ENCODE measurements around the gene SSUH2.
"Not testable (repeated sequence)": the region's sequence is repeated elsewhere in the genome, so short reads cannot be mapped to it uniquely, and the experiment has no call there.

Gene SSUH2, protein sequence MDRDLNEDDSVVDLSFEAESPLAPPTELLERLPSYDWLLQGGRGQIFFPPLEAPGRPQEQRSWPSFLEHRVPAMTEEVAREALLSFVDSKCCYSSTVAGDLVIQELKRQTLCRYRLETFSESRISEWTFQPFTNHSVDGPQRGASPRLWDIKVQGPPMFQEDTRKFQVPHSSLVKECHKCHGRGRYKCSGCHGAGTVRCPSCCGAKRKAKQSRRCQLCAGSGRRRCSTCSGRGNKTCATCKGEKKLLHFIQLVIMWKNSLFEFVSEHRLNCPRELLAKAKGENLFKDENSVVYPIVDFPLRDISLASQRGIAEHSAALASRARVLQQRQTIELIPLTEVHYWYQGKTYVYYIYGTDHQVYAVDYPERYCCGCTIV

DNA sequence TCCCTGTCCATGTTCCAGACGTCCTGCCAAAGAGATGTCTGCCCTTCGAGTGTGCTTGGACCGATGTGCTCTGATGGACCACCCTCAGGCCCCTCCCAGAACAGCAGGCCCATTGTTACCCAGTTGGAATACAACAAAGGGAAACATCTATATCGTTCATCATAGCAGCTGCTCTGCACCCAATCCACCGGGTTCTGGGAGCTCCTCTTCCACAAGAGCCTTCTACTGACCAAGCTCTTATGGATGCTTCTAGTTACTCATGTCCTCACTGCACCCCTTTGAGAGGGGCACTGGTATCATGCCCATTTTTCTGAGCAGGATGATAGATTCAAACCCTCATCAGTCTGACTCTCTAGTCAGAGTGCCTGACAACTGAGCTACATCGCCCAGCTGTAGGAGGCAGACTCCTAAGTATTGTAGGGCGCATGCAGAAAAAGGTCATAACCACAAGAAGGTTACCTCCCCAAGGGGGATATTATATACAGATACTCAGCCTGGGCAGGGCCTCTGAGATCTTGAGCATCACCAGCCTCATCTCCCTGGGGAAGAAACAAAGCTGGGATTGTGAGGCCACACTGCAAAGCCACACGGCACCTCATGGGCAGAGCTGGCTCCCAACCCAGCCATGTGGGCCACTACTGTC lies at the start of gene SSUH2:
Gene SSUH2 (minus strand): TSS at position 51 of the 643 bp plus-strand sequence. CDS start 40 bp downstream, at position 11.
- TF ChIP-seq, protein P1, sequence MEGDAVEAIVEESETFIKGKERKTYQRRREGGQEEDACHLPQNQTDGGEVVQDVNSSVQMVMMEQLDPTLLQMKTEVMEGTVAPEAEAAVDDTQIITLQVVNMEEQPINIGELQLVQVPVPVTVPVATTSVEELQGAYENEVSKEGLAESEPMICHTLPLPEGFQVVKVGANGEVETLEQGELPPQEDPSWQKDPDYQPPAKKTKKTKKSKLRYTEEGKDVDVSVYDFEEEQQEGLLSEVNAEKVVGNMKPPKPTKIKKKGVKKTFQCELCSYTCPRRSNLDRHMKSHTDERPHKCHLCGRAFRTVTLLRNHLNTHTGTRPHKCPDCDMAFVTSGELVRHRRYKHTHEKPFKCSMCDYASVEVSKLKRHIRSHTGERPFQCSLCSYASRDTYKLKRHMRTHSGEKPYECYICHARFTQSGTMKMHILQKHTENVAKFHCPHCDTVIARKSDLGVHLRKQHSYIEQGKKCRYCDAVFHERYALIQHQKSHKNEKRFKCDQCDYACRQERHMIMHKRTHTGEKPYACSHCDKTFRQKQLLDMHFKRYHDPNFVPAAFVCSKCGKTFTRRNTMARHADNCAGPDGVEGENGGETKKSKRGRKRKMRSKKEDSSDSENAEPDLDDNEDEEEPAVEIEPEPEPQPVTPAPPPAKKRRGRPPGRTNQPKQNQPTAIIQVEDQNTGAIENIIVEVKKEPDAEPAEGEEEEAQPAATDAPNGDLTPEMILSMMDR (IDR thresholded peaks at IDR 0.05; ENCODE audit: borderline replicate concordance, insufficient read depth, low read depth, low read length): no peak
- H3K4me3 ChIP-seq (ENCODE audit: low read depth, low read length): no peak within 1 kb of the TSS

DNA sequence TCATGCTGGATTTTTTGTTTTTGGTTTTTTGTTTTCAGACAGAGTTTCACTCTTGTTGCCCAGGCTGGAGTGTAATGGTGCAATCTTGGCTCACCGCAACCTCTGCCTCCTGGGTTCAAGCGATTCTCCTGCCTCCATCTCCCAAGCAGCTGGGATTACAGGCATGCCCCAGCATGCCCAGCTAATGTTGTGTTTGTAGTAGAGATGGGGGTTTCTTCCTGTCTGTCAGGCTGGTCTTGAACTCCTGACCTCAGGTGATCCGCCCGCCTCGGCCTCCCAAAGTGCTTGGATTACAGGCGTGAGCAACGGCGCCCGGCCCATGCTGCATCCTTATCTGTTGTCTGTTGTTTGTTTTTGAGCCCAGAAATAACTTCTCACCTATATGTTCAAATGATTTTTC lies 46.7 kb upstream of the SSUH2 start:
- not testable (repeated sequence) for H3K4me3 ChIP-seq (ENCODE audit: low read depth, low read length)

DNA sequence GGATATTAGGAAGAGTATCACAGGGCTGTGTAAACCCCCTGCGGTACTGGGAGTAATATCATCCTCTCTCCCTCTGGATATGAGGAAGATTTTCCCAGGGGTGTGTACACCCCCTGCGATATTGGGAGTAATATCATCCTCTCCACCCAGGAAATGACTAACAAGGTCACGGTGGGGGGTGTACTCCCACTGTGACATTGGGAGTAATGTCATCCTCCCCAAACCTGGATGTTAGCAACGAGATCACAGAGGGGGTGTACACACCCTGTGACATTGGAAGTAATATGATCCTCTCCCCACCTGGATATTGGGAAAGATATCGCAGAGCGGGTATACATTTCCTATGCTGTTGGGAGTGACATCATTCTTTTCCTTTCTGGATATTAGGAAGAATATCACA lies 40.4 kb upstream of the SSUH2 start:
- not testable (repeated sequence) for H3K4me3 ChIP-seq (ENCODE audit: low read depth, low read length)

DNA sequence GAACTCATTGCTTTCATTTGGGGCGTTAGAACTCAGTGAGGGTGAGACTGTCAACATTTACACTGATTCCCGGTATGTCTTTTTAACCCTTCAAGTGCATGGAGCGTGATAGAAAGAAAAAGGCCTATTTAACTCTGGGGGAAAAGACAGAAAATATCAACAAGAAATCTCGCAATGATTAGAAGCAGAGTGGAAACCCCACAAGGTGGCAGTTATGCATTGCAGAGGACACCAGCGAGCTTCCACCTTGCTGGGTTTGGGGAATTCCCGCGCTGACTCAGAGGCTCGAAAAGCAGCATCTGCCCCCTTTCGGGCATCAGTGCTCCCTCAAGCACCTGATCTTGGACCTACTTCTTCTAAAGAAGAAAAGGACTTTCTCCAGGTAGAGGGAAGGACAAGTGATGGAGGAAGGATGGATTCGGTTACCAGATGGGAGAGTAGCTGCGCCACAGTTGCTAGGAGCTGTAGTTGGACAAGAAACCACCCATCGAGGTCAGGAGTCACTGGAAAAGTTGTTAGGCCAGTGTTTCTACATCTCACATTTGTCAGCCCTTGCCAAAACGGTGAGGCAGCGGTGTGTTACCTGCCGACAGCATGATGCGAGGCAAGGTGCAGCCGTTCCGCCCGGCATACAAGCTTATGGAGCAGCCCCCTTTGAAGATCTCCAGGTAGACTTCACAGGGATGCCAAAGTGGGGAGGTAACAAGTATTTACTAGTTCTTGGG lies 38.4 kb upstream of the SSUH2 start:
- not testable (repeated sequence) for H3K4me3 ChIP-seq (ENCODE audit: low read depth, low read length)

DNA sequence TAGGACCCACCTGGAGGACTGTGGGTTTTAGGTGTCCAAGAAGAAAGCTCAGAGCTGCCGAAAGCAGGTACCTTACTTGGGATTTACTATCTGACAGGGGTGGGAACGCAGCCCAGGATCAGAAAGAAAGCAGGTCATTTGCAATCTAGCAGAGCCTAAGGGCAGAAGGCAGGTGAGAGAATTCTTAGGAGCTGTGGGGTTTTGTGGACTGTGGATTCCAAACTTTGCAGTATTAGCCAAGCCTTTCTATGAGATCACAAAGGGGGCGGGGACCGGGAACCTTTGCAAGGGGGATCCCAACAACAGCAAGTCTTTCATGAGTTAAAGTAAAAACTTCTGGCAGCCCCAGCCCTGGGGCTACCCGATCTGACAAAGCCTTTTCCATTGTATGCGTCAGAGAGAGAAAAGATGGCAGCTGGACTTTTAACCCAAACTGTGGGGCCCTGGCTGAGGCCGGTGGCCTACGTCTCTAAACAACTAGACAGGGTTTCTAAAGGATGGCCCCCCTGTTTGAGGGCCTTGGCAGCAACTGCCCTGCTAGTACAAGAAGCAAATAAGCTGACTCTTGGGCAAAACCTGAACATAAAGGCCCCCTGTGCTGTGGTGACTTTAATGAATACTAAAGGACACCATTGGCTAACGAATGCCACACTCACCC lies 37.4 kb upstream of the SSUH2 start:
- H3K4me3 ChIP-seq (ENCODE audit: low read depth, low read length): not testable (repeated sequence)

More for the DNA sequence above, 38.4 kb upstream of the SSUH2 start:
- TF ChIP-seq, protein P1 (IDR thresholded peaks at IDR 0.05; ENCODE audit: borderline replicate concordance, insufficient read depth, low read depth, low read length): peak; percentile 39; the same call in 1 of the 2 replicates

DNA sequence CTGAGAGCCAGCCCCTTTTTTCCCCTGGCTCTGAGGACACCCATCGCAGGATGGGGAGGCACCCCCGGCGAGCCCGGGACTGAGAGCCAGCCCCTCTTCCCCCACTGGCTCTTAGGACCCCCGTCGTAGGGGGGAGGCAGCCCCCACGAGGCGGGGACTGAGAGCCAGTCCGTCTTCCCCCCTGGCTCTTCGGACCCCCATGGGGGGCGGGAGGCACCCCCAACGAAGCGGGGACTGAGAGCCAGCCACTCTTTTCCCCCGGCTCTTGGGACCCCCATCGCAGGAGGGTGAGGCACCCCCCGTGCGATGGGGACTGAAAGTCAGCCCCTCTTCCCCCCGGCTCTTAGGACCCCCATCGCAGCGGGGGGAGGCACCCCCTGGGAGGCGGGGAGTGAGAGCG lies 36.8 kb upstream of the SSUH2 start:
- TF ChIP-seq, protein P1 (IDR thresholded peaks at IDR 0.05; ENCODE audit: borderline replicate concordance, insufficient read depth, low read depth, low read length): no peak
- no peak overlapping the region for H3K4me3 ChIP-seq (ENCODE audit: low read depth, low read length)

DNA sequence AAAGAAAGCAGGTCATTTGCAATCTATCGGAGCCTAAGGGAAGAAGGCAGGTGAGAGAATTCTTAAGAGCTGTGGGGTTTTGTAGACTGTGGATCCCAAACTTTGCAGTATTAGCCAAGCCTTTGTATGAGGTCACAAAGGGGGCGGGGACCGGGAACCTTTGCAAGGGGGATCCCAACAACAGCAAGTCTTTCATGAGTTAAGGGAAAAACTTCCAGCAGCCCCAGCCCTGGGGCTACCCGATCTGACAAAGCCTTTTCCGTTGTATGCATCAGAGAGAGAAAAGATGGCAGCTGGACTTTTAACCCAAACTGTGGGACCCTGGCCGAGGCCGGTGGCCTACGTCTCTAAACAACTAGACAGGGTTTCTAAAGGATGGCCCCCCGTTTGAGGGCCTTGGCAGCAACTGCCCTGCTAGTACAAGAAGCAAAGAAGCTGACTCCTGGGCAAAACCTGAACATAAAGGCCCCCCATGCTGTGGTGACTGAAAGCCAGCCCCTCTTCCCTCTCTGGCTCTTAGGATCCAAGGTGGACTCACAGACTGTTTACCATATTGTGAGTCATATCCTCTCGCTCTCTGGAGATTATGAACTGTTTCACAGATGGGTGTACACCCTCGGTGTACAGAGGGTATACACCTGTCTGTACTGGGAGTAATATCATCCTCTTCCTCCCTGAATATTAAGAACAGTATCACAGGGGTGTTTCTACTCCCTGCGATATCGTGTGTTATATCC lies 35.4 kb upstream of the SSUH2 start:
- not testable (repeated sequence) for H3K4me3 ChIP-seq (ENCODE audit: low read depth, low read length)

DNA sequence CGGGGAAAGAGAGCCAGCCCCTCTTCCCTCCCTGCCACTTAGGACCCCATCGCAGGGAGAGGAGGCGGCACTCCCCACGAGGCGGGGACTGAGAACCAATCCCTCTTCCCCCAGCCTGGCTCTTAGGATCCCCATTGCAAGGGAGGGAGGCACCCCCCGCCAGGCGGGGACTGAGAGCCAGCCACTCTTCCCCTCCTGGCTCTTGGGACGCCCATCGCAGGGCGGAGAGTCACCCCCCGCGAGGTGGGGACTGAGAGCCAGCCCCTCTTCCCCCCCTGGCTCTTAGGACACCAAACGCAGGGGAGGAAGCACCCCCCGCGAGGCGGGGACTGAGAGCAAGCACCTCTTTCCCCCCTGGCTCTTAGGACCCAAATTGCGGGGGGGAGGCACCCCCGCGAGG lies 34.2 kb upstream of the SSUH2 start:
- H3K4me3 ChIP-seq (ENCODE audit: low read depth, low read length): no peak overlapping the region
- TF ChIP-seq, protein P1 (IDR thresholded peaks at IDR 0.05; ENCODE audit: borderline replicate concordance, insufficient read depth, low read depth, low read length): no peak

DNA sequence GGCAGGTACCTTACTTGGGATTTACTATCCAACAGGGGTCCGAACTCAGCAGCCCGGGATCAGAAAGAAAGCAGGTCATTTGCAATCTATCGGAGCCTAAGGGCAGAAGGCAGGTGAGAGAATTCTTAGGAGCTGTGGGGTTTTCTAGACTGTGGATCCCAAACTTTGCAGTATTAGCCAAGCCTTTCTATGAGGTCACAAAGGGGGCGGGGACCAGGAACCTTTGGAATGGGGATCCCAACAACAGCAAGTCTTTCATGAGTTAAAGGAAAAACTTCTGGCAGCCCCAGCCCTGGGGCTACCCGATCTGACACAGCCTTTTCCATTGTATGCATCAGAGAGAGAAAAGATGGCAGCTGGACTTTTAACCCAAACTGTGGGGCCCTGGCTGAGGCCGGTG lies 32.7 kb upstream of the SSUH2 start:
- not testable (repeated sequence) for H3K4me3 ChIP-seq (ENCODE audit: low read depth, low read length)

DNA sequence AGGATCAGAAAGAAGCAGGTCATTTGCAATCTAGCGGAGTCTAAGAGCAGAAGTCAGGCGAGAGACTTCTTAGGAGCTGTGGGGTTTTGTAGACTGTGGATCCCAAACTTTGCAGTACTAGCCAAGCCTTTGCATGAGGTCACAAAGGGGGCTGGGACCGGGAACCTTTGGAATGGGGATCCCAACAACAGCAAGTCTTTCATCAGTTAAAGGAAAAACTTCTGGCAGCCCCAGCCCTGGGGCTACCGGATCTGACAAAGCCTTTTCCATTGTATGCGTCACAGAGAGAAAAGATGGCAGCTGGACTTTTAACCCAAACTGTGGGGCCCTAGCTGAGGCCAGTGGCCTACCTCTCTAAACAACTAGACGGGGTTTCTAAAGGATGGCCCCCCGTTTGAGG lies 31.0 kb upstream of the SSUH2 start:
- H3K4me3 ChIP-seq (ENCODE audit: low read depth, low read length): not testable (repeated sequence)
